ENCODE measurements around the gene CHPF.

Gene CHPF

DNA sequence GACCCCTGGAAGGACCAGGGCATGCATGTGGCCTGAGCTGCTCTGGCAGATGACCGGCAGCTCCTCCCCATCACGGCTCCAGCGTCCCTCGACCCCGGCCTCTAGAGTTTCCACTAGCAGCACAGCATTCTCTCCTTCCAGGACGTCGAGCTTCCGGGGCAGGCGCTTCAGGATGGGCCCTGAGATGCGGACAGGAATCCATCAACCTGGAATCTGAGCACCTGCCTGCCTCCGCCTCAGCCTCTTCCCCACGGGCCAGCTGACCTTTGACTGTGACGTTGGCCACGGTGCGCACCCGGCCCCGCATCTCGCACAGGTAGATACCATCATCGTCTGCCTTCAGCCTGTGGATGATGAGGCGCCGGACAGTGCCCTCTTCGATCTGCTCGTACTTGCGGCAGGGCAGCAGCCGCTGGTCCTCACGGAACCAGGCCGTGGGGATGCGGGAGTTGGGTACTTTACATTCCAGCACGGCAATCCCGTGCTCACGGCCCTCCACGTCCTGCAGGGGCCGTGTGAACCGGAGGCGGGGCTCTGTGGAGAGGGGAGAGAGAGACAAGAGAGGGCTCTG is 24.3 kb upstream of the CHPF start:
- DNase-seq: no peak

DNA sequence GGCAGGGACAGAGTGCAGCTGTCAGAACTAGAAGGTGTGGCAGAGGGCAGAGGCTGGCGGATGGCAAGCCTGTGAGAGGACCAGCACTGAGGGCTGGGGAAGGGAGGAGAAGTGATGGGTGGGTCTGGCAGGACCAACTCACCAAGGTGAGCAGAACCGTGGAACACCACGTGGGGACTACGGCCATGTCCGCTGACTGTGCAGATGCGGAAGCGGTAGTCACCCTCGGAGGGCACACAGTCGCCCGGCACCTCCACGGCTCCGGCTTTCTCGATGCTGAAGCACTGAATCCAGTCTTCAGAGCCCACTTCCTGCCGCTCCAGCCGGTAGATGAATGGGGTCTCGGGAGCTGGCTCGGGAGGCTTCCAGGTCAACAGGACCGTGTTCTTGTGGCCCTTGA is 23.5 kb upstream of the CHPF start:
- DNase-seq: no peak

DNA sequence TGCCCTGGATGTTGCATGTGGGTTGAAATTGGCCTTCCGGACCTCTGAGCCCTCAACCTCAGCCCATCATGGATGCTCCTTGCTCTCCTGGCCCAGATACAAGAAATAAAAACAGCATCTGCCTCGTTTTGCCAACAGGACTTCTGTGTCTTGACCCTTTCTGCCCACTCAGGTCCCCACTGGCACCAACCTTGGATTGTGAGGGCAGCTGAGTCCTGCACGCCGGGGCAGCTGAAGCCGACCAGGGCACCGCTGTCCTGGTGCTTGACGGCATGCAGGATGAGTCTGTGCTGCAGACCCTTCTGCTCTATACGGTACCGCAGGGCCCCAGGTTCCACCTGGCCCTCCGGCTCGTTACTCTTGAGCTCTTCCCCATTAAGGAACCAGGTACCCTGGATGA is 23.0 kb upstream of the CHPF start:
- DNase-seq: no peak

DNA sequence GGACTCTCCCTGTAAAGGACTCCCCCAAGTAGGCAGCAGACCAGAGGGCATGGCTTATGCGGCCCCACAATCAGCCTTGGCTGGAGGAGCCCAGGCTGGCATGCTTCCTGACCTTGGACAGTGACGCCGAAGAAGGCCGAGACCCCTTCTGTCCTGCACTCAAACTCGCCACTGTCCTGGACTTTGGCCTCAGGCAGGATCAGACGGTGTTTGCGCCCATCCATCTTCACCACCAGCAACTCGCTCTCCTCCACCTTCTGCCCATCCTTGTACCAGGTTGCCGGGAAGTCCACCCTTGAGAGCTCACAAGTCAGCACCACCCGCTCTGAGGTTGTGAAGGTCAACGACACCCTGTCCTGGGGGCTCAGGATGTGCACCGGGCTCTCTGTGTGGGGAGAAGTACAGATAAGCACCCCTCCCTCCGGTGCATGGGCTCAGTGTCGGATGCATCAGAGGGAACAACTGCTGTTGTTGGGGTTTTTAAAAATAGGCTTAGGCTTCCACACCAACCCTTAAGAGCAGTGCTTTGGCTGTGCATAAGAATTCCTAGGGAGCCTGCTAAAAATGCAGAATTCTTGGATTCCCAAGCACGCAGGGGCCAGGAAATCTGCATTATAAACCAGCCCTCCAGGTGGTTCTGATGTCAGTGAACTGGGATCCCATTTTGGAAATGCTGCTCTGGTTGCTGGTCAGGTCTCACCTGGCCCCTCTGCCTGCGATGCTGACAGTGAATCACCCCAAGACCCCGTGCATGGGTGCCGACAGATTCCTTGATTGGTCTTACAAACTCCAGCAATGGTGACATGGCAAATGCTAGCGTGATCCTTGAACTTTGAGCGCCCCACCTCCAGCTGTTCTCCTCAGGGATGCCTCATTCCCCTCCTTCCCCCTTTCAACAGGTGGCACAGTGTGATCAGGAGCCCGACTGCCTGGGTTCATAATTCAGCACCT is 21.8 kb upstream of the CHPF start:
- DNase-seq: no peak

DNA sequence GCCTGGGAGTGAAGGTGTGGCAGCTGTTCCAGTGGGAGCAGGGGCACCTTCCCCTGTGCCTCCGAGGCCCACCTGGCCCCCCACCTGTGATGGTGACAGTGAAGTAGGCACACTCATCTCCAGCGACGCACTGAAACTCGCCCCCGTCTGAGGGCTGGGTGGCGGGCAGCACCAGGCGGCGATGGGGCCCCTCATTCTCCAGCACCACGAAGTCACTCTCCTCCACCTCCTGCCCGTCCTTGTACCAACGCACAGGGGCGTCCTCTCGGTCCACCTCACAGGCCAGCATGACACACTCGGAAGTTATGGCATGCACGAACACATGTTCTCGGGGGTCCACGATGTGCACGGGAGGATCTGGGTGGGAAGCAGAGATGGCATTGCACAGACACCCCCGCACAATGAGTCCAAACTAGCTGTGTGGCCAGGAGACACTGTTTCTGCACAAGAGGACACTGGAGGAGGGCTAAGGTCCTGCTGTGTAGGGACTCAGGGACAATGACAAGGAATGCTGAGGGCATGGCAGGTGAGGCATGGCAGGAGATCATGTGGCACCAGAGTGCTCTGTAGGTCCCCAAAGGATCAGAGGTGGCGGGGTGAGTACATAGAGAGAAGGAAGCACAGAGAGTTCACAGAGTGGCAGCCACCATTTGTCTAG is 19.8 kb upstream of the CHPF start:
- no peak for DNase-seq

DNA sequence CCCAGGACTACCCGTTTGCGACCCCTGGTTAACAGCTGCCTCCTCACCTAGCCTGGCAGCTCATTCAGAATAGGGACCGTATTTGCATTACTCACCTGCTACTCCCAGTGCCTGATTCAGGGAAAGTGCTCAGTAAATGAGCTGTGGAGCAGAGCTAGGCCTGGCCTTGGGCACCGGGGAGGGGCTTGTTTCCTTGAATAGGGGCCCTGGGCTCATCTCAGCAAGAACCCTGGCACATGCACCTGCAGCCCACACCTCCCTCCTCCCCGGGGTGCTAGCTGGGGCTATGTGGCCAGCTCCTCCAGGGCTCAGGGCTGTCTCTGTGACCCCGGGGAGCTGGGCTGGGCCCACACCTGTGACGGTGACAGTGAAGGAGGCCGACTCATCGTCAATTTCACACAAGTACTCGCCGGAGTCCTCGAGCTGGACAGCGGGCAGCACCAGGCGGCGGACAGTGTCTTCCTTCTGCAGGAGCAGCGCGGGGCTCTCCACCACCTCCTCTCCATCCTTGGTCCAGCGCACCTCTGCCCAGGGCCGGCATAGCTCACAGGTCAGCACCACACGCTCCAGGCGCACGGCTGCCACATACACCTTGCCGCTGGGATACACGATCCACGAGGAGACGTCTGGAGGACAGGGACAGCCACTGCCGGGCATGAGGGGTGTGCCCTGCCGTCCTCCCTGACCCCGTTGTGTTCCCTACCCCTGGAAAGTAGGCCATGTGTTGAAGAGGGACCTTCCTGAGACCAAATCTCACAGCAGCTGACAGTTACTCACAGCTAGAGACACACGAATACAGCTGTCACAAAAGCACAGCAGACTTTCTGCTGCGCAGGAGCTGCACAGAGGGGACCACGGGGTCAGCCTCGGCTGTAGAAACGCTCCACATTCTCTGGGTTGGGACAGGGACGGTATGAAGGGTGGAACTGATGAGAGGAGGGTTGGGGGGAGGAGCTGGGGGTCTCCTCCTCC is 18.7 kb upstream of the CHPF start:
- DNase-seq: no peak

DNA sequence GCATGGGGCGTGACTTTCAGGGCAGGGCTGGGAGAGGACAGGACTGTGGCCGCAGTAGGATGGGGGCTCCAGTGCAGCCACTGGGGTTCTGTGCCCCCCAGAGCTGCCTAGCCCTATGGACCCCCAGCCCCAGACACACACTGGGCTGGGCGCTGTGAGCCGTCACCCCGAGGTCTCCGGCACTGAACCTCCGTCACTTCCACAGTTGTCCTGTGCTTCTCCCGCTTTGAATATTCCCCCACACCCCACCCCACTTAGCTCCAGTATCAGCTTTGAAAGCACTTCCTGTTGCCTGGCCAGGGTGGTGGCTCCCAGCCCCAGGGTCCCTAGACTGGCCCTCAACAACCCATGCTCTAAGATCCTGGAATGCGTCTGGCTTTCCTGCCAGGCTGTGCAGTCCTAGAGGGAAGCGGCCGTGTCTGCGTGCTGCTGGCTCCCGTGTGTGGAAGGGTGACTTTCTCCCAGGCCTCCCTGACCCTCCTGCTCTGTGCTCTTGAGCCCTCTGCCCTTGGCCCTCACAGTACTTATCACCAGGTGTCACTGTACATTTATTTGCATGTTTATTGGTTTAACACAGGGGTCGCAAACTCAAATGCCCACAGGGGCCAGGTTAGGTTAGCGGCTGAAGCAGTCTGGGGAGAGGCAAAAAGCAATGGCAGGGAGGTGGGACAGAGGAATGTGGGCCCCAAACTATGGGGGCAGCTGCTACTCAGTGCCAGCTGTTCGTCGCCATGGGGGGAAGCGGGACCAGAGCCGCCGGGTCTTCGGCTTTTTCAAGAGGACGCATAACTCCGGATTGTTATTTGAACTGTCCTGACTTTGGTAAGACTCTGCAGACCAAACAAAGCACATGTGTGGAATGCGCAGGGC is 17.8 kb upstream of the CHPF start:
- no peak for DNase-seq

DNA sequence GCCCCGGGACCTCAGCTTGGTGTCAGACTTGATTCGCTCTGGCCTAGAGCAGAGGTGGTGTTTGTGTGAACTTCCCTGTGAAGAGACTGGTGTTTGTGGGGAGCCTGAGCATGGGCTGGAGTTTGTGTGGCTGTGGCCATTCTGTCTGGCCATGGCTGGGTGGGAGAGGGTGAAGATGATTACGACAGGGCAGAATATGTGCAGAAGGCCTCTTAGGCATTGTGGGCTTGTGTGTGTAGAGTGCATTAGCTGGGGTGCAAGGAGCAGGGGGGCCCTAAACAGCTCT is 17.2 kb upstream of the CHPF start:
- no peak for DNase-seq

DNA sequence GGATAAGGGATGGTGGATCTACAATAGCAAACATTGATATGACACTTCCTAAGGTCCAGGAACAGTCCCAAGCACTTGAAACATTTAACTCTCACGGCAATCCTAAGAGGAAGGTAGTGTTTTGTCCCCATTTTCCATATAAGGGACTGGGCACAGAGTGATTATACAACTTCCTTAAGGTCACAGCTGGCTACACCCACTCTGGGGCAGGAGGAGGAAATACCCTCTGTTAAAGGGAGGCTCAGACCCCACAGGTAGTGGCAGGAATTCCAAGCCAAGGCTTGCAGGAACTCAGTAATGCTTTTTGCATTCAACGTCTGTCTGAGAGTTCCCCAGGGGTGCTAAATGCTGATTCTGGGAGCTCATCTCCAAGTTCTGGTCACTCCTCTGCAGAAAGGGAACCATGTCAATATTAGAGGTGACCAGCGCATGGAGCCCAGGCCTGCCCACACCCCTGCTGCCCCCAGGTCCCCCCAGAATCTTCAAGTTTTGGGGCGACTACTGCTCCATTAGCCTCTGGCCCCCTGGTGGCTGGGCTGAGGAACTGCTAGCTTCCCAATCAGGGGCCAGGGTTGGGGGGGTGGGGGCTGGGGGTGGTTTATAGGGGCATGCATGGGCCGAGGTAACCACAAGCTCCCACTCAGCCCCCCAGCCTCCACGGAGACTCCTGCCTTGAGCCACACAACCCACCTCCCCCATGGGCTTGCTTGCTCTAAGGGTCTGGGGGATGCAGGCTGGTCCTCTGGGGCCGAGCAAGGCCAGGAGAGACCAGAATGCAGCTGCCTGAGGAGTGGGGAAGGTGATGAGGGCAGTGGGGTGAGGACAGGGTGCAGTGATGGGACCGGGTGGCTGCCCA is 16.7 kb upstream of the CHPF start:
- DNase-seq: no peak

DNA sequence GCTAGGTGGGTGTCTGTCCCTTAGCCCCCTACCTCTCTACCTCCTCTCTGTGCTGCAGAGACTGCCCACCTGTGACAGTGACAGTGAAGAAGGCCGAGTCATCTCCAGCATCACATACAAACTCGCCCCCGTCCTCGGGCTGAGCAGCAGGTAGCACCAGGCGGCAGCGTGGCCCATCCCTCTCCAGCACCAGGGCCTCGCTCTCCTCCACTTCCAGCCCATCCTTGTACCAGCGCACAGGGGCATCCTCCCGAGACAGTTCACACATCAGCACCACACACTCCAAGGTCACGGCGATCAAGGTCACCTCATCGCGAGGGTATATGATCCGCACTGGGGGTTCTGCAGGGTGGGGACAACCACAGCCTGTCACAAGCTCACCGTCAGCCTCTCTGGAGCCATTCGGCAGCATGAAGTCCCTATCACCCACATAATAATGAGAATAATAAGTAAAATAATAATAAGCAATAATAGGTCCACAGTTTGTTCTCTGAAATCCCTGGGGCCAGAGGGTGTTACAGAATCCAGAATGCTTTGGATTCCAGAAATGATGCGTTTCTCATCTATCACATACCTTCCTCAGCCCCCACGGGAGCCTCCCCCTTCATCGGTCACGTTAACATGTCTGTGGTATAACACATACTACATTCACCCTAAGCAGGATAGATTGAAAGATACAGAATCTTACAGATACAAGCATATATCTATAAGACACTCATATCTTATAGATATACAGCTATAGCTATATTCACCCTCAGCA is 15.7 kb upstream of the CHPF start:
- no peak for DNase-seq

DNA sequence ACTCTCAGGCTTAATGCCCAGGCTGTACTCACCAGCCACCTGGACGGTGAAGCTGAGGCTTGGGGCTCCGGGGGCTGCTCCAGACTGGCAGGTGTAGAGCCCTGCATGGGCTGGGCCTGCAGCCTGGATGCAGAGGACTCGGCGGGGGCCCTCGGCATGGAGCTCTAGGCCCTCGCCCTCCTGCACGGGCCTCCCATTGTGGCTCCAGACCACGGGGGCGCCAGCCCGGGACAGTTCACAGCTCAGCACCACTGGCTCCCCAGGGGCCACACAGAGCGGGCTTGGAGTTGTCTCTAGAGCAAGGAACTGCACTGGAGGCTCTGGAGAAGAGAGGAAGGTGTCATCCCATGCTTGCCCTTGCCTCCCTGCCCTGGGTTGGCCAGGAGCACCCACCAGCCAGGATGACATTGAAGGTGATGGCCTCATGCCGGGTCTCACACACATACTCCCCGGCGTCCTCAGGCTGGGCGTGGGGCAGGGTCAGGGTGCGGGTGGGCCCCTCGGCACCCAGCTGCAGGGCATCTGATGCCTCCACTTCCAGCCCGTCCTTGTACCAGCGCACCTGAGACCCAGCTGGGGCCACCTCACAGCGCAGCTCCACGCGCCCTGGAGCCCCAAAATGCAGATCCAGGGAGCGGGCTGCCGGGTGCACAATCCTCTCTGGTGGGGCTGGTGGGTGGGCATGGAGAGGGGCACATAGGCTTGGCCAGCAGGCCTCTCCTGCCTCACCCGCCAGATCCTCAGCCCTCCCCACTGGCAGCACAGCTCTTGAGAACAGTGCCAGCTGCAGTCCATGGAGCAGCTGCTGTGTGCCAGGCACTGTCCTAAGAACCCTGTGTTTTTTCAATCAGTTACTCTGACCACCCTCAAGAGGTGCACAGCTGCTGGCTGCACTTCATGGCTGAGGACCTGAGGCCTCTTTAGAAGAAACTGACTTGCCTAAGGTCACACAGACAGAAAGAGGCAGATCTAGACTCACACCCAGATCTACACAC is 14.5 kb upstream of the CHPF start:
- DNase-seq: no peak

DNA sequence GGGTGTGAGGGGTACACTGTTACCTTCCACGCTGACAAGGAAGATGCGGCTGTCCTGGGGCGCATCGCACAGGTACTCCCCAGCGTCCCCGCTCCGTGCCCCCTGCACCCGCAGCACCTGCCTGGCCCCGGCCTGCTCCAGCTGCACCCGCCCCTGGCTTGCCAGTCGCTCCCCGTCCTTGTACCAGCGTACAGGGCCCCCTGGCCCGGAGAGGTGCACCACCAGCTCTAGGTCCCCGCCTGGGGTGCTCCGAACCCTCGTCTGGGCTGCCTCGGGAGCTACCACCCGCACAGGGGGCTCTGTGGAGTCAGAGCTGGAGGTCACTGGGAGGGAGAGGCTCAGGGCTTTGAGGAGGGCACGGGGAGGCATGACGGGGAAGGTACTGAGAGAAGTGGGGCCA is 13.7 kb upstream of the CHPF start:
- no peak for DNase-seq

DNA sequence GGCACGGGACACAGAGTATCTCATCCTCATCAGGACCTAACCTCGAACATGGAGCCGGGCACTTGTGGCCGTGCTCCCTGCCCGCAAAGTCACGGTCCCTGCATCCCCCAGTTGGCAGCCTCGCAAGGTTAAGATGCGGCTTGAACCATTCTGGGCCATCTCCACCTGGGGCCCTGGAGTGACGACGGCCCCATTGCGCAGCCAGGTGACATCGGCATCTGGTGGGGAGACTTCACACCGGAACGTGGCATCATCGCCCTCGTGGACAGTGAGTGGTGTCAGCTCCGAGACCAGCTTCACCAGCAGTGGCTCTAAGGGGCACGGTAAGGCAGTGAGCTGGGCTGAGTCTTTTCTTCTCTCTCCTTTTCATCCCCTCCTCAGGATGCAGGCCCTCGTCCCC is 12.8 kb upstream of the CHPF start:
- no peak for DNase-seq

DNA sequence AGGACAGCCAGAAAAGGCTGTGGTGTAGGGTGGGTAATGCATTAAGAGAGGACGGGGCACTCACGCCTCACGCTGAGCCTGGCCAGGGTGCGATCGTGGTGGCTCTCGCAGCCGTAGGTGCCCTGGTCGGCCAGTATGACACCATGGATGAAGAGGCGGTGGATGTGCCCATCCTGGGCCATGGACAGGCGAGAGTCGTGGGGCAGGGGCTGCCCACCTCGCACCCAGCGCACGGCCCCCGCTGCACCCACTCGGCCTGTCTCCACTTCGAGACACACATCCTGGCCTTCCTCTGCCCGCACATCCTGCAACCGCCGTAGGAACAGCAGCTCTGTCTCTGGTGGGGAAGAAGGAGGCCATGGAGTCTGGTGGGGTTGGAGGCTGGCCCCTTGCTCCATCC is 12.3 kb upstream of the CHPF start:
- no peak for DNase-seq

DNA sequence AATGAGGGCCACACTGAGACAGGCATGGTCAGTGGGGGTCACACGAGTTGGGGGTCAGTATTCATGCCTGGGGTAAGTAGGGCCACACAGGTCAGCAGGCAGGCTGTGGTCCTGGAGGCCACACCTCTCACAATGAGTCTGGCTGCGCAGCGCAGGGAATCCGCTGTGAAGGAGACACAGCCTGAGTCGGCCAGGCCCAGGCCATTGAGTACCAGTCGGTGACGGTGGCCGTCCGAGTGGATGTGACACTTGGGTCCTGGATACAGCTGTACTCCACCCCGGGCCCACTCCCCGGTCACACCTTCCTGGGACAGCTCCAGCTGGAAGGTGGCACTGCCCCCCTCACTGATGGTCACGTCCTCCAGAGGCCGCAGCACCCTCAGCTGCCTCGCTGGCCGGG is 10.7 kb upstream of the CHPF start:
- no peak for DNase-seq

DNA sequence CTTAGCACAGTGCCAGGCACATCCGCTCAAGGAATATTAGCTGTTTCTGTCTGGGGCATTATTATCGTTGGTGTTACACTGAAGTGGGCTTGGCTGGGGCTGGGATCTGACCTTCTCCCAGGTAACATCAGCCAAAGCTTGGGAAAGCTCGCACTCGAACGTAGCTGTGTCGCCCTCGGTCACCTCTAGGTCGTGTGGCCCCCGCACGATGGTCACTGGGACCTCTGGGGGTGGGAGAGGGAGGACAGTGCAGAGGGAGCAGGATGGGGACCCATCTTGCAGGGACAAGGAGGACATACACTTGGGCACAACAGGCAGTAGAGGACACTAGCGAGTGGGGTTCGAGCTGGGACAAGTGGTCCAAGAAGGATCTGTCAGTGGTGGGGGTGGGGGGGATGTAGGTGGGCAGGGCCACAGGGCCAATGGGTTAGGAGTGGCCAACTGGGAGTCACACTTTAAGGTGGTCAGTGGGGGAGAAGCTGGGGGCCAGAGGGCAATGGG is 9.9 kb upstream of the CHPF start:
- DNase-seq: no peak

DNA sequence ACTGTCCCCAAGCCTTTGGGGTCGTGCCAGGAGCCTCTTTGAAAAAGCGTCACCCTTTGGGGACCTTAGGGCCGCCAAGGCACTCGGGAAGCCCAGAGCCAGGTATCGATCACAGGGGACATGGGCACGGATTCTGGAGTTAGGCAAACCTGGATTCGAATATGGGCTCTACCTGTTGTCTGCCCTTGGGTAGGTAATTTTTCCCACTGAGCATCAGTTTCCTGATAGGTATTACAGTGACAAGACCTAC is 9.5 kb upstream of the CHPF start:
- no peak for DNase-seq

DNA sequence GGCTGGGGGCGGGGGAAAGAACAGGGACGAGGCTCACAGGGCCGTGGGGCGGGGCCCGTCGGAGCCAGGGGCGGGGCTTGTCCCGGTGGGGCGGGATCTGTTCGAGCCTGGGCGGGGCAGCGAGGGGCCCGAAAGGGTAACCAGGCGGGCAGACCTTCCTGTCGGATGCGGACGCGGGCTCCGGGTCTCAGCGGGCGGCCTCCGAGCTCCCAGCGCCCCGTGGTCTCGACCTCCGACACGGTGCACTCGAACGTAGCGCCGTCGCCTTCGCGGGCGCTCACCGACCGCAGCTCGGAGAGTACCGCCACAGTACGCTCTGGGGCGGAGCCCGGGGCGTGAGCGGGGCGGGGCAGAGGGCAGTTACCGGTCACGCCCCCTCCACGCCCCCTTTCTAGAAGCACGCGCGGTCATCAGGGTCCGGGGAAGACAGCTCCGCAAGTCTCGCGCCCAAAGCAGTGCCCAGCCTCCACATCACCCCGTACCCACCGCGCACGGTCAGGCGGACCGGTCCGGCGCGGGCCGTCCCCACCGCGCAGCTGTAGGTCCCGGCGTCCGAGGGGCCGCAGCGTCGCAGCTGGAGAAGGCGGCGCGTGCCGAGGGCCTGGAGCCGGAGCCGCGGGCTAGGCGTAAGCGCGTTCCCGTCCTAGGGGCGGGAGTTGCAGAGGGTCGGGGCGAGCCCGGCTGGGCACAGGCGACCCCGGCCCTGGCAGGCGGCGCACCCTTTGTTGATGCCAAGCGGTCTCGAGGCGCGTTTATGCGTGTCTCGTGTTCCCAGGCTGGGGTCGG is 9.0 kb upstream of the CHPF start:
- peak; percentile 82 for DNase-seq

Measured in NCI-H510A (cell line).